Spinal cord (tissue), 10 donors: ENCODE results near the gene ARL3. TPM values are rescaled to one million over a fixed set of nuclear protein-coding genes. Genes with fewer than 3 reads are reported as not detected.
"Not testable (repeated sequence)": the region's sequence is repeated elsewhere in the genome, so short reads cannot be mapped to it uniquely, and the experiment has no call there.

ENCODE experiments used
- DNase-seq, 6 donors: peaks; one replicate each; pipeline versions ENCODE4 v3.0.0 to v3.0.0-alpha.2; 2013 to 2015; ENCODE audit warnings: low spot score in 6 of 6, low read depth in 4 of 6
- H3K27ac ChIP-seq: one replicate; pipeline ENCODE4 v1.5.1; 2013; ENCODE audit warnings: low read depth, low read length, control low read depth
- H3K27me3 ChIP-seq: one replicate; pipeline ENCODE4 v1.6.1; 2013; ENCODE audit warnings: low read length; ENCODE audit not compliant: control insufficient read depth, insufficient read depth
- H3K36me3 ChIP-seq: one replicate; pipeline ENCODE4 v1.6.1; 2013; ENCODE audit warnings: low read length; ENCODE audit not compliant: control insufficient read depth, insufficient read depth
- H3K4me1 ChIP-seq: one replicate; pipeline ENCODE4 v1.6.1; 2013; ENCODE audit warnings: low read length; ENCODE audit not compliant: control insufficient read depth, insufficient read depth
- H3K4me3 ChIP-seq: one replicate; pipeline ENCODE4 v1.5.1; 2013; ENCODE audit warnings: low read depth, low read length, control low read depth
- H3K9me3 ChIP-seq: one replicate; pipeline ENCODE4 v1.6.1; 2013; ENCODE audit warnings: low read length; ENCODE audit not compliant: control insufficient read depth, insufficient read depth
- WGBS: methylation state at CpG from one replicate; pipeline ENCODE4 v1.1.5; 2013; ENCODE audit warnings: missing lambda C conversion rate; ENCODE audit not compliant: insufficient coverage; 5-methylcytosine and 5-hydroxymethylcytosine counted together
- polyA plus RNA-seq, 2 donors: library from polyadenylated mRNA; unstranded; fragments of 120-200 nt; gene quantifications; one replicate each; pipeline ENCODE4 v1.2.1, GENCODE V29; 2013; ENCODE audit not compliant: insufficient read length in 2 of 2
- total RNA-seq, 2 donors: library from RNA; depleted of rRNA in 1 of 2; stranded (reverse); fragments of 120-200 nt in 1 of 2; fragments of >200 nt in 1 of 2; gene quantifications; one replicate each; pipeline versions ENCODE4 v1.2.3 to v1.2.4, GENCODE V29; 2013 to 2014
- donor health status: healthy.

The ARL3 gene
- total and polyA plus RNA-seq, 4 donors, result 22.6 to 61.1 (median 40.6) TPM

DNA sequence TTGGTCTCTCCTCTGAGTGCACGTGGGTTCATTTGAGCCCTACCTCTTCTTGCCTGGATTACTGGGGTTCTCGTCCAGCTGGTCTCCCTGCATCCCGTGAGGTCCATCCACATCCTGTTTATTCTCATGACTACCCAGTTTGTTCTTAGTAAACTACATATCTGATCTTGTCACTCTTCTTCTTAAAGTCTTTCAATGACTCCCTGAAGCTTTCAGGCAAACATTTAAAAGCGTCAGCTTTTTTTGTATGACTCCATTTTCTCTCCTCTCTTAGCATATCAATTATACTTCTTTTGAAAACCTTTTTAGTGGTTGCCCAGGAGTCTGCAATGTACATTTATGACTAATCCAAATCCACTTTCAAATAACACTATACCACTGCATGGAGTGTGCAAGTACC lies 7.8 kb upstream of the ARL3 start:
- WGBS, result 75% methylated on average over 3 of the region's 4 CpGs
- H3K36me3 ChIP-seq, result peaks cover 21% of the 10 kb centered on the region
- no peaks in the 10 kb centered on the region for H3K9me3 ChIP-seq
- H3K27ac ChIP-seq, result no peak overlapping the region
- H3K4me3 ChIP-seq, result no peak overlapping the region
- H3K27me3 ChIP-seq, result no peaks in the 10 kb centered on the region
- no peak for DNase-seq
- peaks cover 12% of the 10 kb centered on the region for H3K4me1 ChIP-seq

DNA sequence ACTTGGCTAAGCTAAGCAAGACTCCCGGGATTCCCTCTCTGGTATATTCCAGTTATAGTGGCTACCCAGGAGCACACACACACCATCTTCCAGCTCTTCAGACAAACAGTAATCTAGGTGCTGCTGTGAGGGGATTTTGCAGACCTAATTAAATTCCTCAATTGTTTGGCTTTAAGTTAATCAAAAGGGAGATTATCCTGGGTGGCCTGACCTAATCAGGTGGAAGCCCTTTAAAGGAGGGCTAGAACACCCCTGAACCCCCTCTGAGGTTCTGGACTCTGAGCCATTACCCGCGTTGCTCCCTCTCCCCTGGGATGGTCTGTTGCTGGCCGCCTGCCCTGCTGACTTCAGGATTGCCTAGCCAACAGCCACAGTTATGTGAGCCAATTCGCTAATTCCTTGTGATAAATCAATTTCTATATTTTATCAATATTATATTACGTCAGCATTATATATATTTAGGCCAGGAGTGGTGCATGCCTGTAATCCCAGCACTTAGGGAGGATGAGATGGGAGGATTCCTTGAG lies 6.6 kb upstream of the ARL3 start:
- Histone ChIP-seq H3K4me3 (no peak overlapping the region), H3K27me3 (no peaks in the 10 kb centered on the region)
- WGBS, result no CpG with 5 or more reads among the region's 6 CpGs

DNA sequence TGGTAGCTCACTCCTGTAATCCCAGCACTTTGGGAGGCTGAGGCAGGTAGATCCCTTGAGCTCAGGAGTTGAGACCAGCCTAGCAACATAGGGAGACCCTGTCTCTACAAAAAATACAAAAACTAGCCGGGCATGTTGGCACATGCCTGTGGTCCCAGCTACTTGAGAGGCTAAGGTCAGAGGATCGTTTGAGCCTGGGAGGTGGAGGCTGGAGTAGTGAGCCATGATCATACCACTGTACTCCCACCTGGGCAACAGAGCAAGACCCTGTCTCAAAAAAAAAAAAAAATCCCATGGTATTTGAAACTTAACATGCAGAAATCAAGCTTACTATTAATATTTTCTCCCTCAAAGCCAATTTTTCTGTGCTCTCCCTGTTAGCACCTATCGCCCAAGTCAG lies 6.1 kb upstream of the ARL3 start:
- Histone ChIP-seq H3K27me3 (no peaks in the 10 kb centered on the region), H3K4me1 (peaks cover 17% of the 10 kb centered on the region), H3K36me3 (peaks cover 10% of the 10 kb centered on the region), H3K9me3 (no peaks in the 10 kb centered on the region), H3K4me3 (no peak overlapping the region), H3K27ac (no peak overlapping the region)
- WGBS, result no CpG with 5 or more reads among the region's 3 CpGs
- no peak for DNase-seq

More for the DNA sequence above, 6.6 kb upstream of the ARL3 start:
- Histone ChIP-seq H3K9me3 (no peaks in the 10 kb centered on the region), H3K4me1 (peaks cover 12% of the 10 kb centered on the region), H3K27ac (no peak overlapping the region), H3K36me3 (peaks cover 11% of the 10 kb centered on the region)
- DNase-seq, result no peak

DNA sequence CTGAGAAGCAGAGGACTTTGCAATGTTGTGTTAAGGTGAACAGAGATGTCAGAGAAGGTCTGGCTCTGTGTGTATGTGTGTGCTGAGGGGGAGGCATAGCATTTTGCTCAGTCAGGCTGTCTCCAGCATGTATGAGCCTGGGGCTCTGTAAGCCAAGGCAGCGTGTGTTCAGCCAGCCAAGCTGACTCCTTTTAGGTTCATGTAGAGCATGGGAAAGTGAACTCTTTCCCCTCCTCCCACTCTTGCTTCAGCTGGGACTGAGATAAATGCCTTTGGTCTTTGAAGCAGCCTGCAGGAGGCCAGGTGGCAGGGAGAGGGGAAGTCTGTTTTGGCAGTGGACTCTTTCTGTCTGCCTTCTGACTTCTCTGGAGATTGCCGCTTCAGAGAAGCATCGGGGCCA lies 4.0 kb upstream of the ARL3 start:
- peaks cover 9% of the 10 kb centered on the region for H3K36me3 ChIP-seq
- peak overlapping the region; percentile 73 for H3K27ac ChIP-seq
- no peaks in the 10 kb centered on the region for H3K27me3 ChIP-seq
- DNase-seq, result peak in 4 of 6 donors; percentile 20 to 72 (median 52)
- 21% methylated on average over 3 of the region's 3 CpGs for WGBS
- peaks cover 25% of the 10 kb centered on the region for H3K4me1 ChIP-seq
- no peak overlapping the region for H3K4me3 ChIP-seq
- H3K9me3 ChIP-seq, result no peaks in the 10 kb centered on the region

DNA sequence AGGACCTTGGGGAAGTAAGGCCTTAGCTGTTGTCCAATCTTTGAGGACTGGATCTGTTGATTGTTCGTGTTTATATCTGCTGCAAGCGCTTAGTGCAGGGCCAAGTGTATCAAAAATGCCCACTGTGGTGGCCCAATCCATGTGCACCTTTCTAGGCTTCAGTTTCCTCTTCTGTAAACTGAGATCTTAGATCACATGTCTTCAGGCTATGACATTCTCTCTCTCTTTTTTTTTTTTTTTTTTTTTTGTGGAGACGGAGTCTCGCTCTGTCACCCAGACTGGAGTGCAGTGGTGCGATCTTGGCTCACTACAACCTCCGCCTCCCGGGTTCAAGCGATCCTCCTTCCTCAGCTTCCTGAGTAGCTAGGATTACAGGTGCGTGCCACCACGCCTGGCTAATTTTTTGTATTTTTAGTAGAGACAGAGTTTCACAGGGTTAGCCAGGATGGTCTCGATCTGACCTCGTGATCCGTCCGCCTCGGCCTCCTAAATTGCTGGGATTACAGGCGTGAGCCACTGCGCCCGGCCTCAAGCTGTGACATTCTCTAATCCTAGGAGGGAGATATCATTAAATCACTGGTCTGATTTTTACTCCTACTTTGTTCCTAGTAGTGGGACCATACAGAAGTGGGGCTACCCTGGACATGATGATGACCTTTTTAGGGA lies 2.8 kb upstream of the ARL3 start:
- not testable (repeated sequence) for H3K36me3 ChIP-seq, H3K27me3 ChIP-seq, H3K9me3 ChIP-seq, H3K4me3 ChIP-seq, DNase-seq, H3K27ac ChIP-seq
- 84% methylated on average over 7 of the region's 18 CpGs for WGBS
- peaks cover 25% of the 10 kb centered on the region for H3K4me1 ChIP-seq

DNA sequence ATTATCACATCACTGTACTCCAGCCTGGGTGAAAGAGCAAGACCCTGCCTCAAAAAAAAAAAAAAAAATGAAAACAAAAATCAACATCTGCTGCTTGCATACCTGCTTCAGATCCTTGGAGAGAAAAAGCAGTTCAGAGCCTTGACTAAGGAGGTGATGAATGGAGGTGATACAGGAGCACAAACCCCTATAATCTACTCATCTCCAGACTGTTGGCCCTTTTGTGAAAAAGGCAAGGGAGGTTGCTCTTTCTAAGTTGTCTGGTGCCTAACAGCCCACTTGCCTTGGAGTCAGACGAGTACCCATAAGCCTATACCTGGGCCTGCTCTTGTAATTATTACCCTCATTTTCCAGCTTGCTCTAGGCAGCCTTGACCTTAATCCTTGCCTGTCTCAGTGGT lies 1.7 kb upstream of the ARL3 start:
- 89% methylated on average over 1 of the region's 1 CpG for WGBS
- H3K4me3 ChIP-seq, result no peak overlapping the region
- H3K27ac ChIP-seq, result no peak overlapping the region
- H3K9me3 ChIP-seq, result no peaks in the 10 kb centered on the region
- peaks cover 6% of the 10 kb centered on the region for H3K36me3 ChIP-seq
- H3K4me1 ChIP-seq, result peaks cover 23% of the 10 kb centered on the region
- no peak for DNase-seq
- H3K27me3 ChIP-seq, result no peaks in the 10 kb centered on the region

DNA sequence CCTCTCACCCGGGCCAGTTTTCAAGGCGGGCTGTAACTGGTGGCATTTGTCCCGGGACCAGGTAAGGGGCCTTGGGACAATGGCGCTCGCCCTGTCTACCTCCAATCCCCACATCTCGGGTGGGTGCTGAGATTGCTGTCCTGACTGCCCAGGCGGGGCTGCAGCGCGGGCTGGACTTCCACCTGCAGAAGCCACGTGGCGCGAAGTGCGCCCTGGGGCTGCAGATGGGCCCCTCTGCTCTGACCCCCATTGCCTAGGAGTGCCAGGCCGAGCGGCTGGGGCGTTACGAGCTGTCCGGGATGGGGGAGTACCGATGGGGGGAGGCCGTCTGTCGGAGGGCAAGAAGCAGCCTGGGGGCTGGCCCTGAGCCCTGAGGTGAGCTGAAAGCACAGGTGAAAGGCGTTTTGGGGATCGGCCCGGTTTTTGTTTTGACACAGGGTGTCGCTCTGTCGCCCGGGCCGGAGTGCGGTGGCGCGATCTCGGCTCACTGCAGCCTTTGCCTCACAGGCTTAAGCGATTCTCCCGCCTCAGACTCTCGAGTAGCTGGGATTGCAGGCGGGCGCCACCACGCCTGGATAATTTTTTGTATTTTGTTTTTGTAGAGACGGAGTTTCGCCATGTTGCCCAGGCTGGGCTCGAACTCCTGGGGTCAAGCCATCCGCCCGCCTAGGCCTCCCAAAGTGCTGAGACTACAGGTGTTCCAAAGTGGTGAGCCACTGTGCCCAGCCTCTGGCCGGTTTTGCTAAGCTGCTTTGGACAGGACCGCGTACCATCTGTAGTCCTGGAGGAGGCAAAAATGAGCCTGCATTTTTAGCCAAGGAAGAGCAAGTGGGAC lies 641 bp upstream of the ARL3 start, which contains the start of gene SFXN2:
Gene SFXN2, plus strand, starts transcription at position 16 of the 835 bp plus-strand sequence. CDS start 12,001 bp downstream, outside the sequence.
- Histone ChIP-seq H3K4me1 (peaks cover 22% of the 10 kb centered on the region), H3K4me3 (peak within 1 kb of the TSS; percentile 90), H3K27ac (peak within 1 kb of the TSS; percentile 97), H3K36me3 (peaks cover 6% of the 10 kb centered on the region), H3K9me3 (no peaks in the 10 kb centered on the region), H3K27me3 (no peaks in the 10 kb centered on the region)
- DNase-seq, result peak in 1 of 6 donors; percentile 48
- WGBS, result 3% methylated on average over 46 of the region's 46 CpGs

DNA sequence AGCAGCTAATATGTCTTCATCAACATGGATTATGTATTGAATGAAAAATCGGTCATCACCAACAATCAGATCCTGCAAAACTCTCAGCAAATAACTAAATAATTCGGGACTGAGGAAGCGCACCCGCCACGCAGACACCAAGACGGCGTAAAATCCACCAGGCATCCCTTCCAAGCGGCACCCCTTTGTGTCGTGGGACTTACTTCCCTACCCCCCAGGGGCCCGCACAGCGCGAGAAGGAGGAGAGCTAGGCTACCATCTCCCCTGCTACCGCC lies 721 bp downstream of the ARL3 start:
- peaks cover 17% of the 10 kb centered on the region for H3K4me1 ChIP-seq
- WGBS, result 0% methylated on average over 12 of the region's 13 CpGs
- H3K36me3 ChIP-seq, result peaks cover 4% of the 10 kb centered on the region
- peak overlapping the region; percentile 97 for H3K27ac ChIP-seq
- peak in 1 of 6 donors; percentile 26 for DNase-seq
- no peaks in the 10 kb centered on the region for H3K27me3 ChIP-seq
- no peaks in the 10 kb centered on the region for H3K9me3 ChIP-seq
- H3K4me3 ChIP-seq, result peak overlapping the region; percentile 90

DNA sequence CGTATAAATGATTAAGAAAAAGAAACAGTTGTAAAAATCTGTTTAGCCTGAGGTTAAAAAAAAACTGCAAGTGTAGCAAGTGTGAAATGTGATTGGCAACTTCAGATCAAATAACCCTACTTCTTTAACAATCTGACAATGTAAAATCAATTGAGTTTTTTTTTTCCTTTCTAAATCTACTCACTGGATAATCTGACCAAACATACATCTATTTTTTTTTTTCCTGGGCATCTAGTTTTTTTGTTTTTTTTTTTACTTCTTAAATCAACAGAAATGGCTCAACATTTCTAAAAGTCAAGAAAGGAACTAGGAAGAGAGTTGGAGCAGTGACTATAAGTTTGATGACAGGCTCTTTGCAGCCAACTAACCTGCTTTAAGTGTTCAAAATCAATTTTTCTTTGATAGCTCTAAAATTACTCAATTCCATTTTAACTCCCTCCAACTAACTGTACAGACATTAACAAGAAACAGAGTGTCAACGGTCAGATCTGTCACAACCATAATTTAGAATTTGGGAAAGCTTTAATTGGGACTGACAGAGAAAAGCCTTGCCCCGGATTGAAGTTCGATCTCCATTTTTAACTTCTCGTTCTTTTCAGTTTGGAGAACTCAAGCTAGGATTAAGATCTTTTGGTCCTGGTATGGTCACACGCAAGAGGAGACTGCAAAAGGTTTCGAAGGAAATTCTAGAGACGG lies 1.2 kb downstream of the ARL3 start:
- 0% methylated on average over 3 of the region's 8 CpGs for WGBS

More for the DNA sequence above, 1.2 kb downstream of the ARL3 start:
- no peak for DNase-seq
- Histone ChIP-seq H3K27ac (peak overlapping the region; percentile 97), H3K27me3 (no peaks in the 10 kb centered on the region), H3K4me3 (peak overlapping the region; percentile 90), H3K36me3 (no peaks in the 10 kb centered on the region), H3K9me3 (no peaks in the 10 kb centered on the region), H3K4me1 (peaks cover 13% of the 10 kb centered on the region)
